ENCODE results near the gene FRAS1.

- no peak for TF ChIP-seq TAF1 (IDR thresholded peaks at IDR 0.05; ENCODE audit: borderline replicate concordance, insufficient read depth, low read length)
- TF ChIP-seq REST (IDR thresholded peaks at IDR 0.05; ENCODE audit: insufficient read depth in 1 of 2, low read depth in 2 of 2, low read length in 2 of 2): no peak
- TF ChIP-seq POLR2AphosphoS5 (IDR thresholded peaks at IDR 0.05; ENCODE audit: low read depth, low read length): no peak
- TF ChIP-seq SIN3A (IDR thresholded peaks at IDR 0.05; ENCODE audit: borderline replicate concordance, insufficient read depth, low read length): no peak
- no peak for TF ChIP-seq FOXP2 (optimal IDR thresholded peaks at IDR 0.05; ENCODE audit: borderline replicate concordance, extremely low read depth, extremely low read length, insufficient read depth)
Observed at GRCh38 chr4:78481180-78481579, 424.1 kb downstream of the FRAS1 start.

All from PFSK-1 (cell line).